Amygdala (tissue), 56 donors: ENCODE measurements around the gene C5AR2.
"Not testable (repeated sequence)": the region's sequence is repeated elsewhere in the genome, so short reads cannot be mapped to it uniquely, and the experiment has no call there.

Source experiments
- DNase-seq, 56 donors: peaks; one replicate each; lab custom pipeline; 2025; lab: John Stamatoyannopoulos, UW

The C5AR2 gene

GRCh38 chr19:47322058-47322457 is 9.9 kb upstream of the C5AR2 start:
- no peak for DNase-seq

DNA sequence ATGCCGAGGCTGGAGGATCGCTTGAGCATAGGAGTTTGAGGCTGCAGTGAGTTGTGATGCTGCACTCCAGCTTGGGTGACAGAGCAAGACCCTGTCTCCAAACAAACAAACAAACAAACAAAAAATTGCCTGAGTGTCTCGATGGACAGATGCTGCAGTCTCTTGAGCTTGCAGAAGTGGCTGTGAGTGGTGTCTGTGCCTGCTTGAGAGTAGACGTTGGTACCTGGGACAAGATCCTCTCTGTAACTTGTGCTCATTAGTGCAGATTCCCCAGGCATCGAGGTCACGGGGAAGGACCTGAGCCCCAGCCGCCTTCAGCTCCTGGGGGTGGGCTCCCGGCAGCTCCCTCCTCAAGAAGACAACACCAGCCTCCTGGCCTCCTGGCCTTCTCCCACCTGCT is 8.6 kb upstream of the C5AR2 start:
- DNase-seq: no peak

DNA sequence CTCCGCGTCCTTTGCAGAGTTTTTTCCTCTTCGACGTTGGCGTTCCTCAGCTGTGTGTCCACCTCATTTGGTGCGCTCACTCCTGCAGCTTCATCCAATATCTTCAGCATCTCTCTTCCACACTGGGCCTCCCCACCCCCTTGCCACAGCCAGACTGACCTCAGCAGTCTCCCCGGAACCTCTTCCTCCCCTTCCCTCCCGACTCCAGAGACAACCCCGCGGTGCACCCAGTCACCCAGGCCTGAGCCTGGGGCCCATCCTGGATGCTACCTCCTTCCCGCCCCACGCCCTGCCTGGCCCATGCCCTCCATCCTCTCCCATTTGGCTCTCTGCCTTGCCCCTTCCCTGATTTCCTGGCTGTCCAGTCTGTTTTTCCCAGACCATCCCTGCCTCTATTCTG is 8.1 kb upstream of the C5AR2 start:
- no peak for DNase-seq

DNA sequence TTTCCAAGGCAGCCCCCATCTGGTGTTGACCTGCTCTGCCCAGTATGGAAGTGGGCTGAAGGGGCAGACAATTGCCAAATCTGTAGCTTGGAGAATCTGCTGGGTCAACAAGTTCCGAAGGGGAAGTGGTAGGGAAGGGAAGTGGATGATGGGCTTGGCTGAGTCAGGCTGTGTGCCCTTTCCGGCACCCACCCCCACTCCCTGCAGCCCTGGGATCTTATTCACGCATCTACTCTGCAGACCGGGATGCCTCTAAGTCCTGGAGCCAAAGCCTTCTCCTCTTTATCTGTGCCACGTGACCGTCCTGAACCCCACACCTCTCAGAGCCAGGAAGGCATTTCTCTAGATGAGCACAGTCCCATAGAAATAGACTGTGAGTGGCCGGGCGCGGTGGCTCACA is 7.5 kb upstream of the C5AR2 start:
- DNase-seq: peak in 12 of 56 donors; percentile 11 to 63 (median 20)

DNA sequence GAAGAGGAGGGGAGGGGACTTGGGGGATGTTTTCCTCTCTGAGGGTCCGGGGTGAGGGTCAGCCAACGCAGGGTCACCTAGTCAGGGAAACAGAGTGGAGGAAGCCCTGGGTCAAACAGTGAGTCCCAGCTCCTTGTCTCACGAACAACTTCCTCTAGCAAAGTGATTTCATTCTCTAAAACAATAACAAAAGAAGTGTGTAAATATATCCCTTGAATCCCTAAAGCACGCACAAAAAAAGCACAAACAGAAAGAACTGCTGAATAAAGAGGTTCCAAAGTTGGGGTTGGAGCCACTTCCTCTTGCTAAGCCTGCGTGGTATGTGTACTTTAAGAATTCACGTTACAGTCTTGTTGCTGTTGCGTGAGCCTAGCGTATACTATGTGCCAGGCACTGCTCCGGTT is 1.5 kb upstream of the C5AR2 start:
- peak in 5 of 56 donors; percentile 3 to 43 (median 6) for DNase-seq

- DNase-seq: no peak
These were observed 485 bp upstream of the C5AR2 start for GRCh38 chr19:47331490-47331889.

GRCh38 chr19:47336765-47337718 is 5.1 kb downstream of the C5AR2 start:
- peak in 16 of 56 donors; percentile 5 to 54 (median 26) for DNase-seq

DNA sequence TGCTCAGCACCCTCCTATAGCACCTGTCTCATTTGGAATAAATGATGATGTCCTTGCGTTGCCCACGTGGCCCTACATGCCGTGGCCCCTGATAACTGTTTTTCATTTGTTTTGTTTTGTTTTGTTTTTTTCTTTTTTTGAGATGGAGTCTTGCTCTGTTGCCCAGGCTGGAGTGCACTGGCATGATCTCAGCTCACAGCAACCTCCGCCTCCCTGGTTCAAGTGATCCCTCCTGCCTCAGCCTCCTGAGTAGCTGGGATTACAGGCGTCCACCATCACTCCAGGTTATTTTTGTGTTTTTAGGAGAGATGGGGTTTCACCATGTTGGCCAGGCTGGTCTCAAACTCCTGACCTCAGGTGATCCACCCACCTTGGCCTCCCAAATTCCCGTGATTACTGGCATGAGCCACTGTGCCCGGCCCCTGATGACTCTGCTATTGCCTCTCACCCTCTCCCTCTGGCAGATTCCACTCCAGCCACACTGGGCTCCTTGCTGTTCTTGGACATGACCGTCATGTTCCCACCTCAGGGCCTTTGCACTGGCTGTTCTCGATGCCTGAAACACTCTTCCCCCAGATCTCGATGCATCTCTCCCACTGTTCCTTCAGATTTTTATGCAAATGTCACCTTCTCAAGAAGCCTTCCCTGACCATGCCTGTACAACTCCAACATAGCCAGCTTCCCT is 7.4 kb downstream of the C5AR2 start:
- DNase-seq: no peak

DNA sequence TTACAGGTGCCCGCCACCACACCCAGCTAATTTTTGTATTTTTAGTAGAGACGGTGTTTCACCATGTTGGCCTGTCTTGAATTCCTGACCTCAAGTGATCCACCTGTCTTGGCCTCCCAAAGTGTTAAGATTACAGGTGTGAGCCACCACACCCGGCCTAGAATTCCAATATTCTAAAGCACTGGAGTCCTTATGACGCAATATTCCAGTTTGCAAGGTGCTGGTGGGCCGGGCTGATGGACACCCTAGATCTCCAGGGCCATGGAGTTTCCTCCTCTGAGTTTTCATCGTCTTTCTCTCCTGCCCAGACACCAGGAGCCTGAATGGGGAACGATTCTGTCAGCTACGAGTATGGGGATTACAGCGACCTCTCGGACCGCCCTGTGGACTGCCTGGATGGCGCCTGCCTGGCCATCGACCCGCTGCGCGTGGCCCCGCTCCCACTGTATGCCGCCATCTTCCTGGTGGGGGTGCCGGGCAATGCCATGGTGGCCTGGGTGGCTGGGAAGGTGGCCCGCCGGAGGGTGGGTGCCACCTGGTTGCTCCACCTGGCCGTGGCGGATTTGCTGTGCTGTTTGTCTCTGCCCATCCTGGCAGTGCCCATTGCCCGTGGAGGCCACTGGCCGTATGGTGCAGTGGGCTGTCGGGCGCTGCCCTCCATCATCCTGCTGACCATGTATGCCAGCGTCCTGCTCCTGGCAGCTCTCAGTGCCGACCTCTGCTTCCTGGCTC is 8.7 kb downstream of the C5AR2 start:
- no peak for DNase-seq

DNA sequence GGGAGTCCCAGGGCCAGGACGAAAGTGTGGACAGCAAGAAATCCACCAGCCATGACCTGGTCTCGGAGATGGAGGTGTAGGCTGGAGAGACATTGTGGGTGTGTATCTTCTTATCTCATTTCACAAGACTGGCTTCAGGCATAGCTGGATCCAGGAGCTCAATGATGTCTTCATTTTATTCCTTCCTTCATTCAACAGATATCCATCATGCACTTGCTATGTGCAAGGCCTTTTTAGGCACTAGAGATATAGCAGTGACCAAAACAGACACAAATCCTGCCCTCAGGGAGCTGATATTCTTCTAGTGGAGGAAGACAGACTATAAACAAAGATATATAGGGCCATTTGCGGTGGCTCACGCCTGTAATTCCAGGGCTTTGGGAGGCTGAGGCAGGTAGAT is 9.8 kb downstream of the C5AR2 start:
- DNase-seq: no peak

GRCh38 chr19:47343194-47343802 is 11.3 kb downstream of the C5AR2 start:
- no peak for DNase-seq

DNA sequence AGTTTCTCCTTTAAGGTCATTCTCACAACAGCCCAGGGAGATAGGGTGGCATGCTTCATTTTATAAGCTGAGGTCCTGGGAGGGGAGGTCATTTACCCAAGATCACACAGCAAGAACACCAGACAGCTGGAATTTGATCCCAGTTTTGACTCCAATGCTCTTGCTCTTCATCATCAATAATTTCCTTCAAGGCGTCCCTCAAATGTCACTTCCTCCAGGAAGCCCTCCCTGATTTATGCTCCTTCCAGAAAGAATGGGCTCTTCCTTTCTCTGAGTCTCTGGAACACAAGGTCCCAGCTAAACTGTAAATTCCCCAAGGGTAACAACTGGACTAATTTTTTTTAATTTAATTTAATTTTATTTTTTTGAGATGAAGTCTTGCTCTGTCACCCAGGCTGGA is 12.4 kb downstream of the C5AR2 start:
- no peak for DNase-seq

- not testable (repeated sequence) for DNase-seq
These were observed 14.0 kb downstream of the C5AR2 start for GRCh38 chr19:47346024-47346423.

DNA sequence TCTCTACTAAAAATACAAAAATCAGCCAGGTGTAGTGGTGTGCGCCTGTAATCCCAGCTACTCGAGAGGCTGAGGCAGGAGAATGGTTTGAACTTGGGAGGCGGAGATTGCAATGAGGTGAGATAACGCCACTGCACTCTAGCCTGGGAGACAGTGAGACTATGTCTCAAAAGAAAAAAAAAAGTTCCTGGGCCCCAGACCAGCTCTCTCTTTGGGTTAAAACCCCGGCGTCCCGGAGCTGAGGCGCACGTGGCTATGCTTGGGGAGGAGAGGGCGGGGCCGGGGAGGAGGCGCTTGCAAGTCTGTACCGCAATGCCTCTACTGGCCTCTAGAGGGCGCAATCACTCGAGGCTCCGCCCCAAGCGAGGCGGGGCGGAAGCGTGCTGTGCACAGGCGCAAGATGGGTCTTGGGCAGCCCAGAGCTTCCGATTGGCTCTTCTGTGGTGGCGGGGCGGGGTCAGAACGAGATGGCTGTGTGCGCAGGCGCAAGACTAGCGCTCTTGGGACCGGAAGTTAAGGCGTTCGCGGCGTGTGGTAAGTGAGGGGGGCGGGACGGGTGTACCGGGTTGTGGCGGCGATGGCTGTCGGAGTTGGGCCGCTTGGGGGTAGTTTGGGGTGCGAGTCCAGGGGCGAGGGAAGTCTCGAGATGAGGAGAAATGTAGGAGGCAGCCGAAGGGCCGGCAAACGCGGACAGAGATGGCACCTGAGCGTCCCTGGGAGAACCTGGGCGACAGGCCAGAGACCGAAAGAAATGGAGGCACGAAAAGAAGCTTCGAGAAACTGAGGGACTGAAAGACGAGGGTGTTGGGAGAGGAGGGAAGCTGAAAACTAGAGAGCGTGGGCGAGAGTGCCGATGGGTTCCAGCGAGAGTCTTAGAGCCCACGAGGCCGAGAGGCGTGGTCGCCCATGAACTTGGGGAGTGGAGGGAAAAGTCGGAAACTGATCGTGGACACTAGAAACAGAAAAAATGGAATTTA is 17.1 kb downstream of the C5AR2 start, which contains the start of gene DHX34:
DHX34 (plus strand) TSS at position 497 of the 977 bp plus-strand sequence. CDS start 3,716 bp downstream, outside the sequence.
- DNase-seq: peak; percentile 73 to 98 (median 94)

- DNase-seq: no peak
These were observed 18.7 kb downstream of the C5AR2 start for GRCh38 chr19:47350630-47351029.

DNA sequence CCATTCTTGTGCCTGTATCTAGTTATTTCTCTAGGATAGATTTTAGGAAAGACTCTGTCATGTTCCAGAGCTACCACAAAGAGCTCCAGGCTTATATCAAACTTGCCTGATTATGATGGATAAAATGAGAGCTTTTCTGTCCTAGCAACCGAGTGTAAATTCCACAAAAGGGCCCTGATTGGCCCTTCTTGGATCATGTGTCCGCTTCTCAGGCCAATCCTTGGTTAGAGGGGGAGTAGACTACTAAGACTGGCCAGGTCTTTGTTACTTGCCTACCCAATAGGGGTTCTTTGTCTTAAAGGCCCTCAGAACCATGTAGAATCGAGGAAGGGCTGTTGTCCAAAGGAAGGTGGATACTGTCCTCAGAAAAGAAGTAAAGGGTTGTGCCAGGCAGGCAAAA is 19.6 kb downstream of the C5AR2 start:
- DNase-seq: peak in 18 of 56 donors; percentile 3 to 65 (median 25)

- peak in 1 of 56 donors; percentile 13 for DNase-seq
These were observed 20.1 kb downstream of the C5AR2 start for GRCh38 chr19:47352095-47352494.

GRCh38 chr19:47353307-47353712 is 21.3 kb downstream of the C5AR2 start:
- no peak for DNase-seq

DNA sequence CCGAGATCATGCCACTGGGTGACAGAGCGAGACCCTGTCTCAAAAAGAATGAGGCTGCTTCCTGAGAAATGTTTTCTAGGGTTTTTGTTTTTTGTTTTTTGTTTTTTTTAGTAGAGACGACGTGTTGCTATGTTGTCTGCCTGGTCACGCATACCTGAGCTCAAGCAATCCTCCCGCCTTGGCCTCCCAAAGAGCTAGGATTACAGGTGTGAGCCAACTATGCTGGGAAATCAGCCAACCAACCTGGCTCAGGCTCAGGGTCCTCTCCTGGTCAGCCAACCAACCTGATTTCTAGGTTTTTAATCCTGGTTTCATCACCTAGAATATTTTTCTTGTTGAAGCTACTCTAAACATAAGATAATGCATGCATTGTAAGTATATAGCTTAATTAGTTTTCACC is 24.9 kb downstream of the C5AR2 start:
- no peak for DNase-seq
